HL-60 (cell line): ENCODE measurements around the gene KDM5C.

Experiments used
- GABPA ChIP-seq: IDR thresholded peaks from 2 replicates; pipeline ENCODE4 v1.6.1; 2012; ENCODE audit warnings: low read depth
- POLR2AphosphoS5 ChIP-seq: IDR thresholded peaks from 2 replicates; pipeline ENCODE4 v1.6.1; 2012; ENCODE audit warnings: low read depth
- SPI1 ChIP-seq: IDR thresholded peaks from 2 replicates; pipeline ENCODE4 v1.6.1; 2012; ENCODE audit warnings: low read depth, mild to moderate bottlenecking, borderline replicate concordance
- TF ChIP-seq, protein P1 (sequence below): IDR thresholded peaks from one replicate; pipeline ENCODE4 v1.5.1; 2011; ENCODE audit warnings: low read length, control low read depth, inconsistent platforms; ENCODE audit not compliant: insufficient read depth
- TF ChIP-seq, protein P2 (sequence below): IDR thresholded peaks from 2 replicates; pipeline ENCODE4 v1.6.1; 2012; ENCODE audit warnings: low read depth; ENCODE audit not compliant: insufficient replicate concordance

DNA sequence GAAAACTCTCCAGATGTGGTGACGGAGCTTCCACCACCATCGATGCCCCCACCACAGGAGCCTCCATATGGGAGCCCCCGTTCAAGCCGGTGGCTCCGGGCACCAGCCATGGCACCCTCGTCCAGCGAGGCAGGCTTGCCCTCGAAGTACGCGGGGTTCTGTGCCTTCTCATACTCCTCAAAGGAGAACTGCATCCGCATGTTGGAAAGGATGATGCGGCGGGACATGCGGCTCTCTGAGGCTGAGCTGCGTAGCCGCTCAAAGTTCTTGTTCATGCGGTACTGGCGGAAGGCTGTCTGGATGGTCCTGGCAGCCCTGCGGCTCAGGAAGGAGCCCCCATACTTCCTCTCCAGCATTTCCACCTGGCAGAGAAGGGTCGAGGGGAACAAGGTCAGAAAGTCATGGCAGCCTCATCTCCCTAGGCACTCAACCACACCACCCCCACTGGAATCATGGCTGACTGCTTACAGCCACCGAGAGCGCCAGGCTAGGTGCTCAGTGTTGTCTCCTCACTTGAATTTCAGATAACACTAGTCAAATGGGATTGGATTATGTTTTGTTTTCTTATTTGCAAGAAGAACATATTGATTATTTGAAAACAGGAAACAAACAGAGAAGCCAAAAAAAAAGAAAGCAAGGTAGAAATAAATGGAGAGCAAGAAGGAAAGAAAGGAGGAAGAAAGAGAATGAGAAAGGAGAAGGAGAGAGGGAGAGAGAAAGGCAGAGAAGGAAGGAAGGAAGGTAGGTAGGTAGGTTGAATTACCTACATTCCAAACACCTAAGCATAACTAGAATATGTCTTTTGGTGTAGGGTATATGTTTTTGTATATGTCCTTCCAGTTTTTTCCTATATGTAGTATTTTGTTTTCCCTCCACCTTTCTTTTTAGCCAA, 29.8 kb upstream of the KDM5C start:
- TF ChIP-seq, protein P1, sequence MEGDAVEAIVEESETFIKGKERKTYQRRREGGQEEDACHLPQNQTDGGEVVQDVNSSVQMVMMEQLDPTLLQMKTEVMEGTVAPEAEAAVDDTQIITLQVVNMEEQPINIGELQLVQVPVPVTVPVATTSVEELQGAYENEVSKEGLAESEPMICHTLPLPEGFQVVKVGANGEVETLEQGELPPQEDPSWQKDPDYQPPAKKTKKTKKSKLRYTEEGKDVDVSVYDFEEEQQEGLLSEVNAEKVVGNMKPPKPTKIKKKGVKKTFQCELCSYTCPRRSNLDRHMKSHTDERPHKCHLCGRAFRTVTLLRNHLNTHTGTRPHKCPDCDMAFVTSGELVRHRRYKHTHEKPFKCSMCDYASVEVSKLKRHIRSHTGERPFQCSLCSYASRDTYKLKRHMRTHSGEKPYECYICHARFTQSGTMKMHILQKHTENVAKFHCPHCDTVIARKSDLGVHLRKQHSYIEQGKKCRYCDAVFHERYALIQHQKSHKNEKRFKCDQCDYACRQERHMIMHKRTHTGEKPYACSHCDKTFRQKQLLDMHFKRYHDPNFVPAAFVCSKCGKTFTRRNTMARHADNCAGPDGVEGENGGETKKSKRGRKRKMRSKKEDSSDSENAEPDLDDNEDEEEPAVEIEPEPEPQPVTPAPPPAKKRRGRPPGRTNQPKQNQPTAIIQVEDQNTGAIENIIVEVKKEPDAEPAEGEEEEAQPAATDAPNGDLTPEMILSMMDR = no peak
- TF ChIP-seq POLR2AphosphoS5 = no peak
- TF ChIP-seq SPI1 = no peak
- TF ChIP-seq, protein P2, sequence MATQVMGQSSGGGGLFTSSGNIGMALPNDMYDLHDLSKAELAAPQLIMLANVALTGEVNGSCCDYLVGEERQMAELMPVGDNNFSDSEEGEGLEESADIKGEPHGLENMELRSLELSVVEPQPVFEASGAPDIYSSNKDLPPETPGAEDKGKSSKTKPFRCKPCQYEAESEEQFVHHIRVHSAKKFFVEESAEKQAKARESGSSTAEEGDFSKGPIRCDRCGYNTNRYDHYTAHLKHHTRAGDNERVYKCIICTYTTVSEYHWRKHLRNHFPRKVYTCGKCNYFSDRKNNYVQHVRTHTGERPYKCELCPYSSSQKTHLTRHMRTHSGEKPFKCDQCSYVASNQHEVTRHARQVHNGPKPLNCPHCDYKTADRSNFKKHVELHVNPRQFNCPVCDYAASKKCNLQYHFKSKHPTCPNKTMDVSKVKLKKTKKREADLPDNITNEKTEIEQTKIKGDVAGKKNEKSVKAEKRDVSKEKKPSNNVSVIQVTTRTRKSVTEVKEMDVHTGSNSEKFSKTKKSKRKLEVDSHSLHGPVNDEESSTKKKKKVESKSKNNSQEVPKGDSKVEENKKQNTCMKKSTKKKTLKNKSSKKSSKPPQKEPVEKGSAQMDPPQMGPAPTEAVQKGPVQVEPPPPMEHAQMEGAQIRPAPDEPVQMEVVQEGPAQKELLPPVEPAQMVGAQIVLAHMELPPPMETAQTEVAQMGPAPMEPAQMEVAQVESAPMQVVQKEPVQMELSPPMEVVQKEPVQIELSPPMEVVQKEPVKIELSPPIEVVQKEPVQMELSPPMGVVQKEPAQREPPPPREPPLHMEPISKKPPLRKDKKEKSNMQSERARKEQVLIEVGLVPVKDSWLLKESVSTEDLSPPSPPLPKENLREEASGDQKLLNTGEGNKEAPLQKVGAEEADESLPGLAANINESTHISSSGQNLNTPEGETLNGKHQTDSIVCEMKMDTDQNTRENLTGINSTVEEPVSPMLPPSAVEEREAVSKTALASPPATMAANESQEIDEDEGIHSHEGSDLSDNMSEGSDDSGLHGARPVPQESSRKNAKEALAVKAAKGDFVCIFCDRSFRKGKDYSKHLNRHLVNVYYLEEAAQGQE = no peak
- TF ChIP-seq GABPA = no peak
